ENCODE results near the gene CTU1.
"Not testable (repeated sequence)": the region's sequence is repeated elsewhere in the genome, so short reads cannot be mapped to it uniquely, and the experiment has no call there.

Gene CTU1

GRCh38 chr19:51108066-51108804 is at the start of gene CTU1:
Gene CTU1, minus strand, starts transcription at chr19:51108409. Its CDS starts 3,840 bp downstream, at chr19:51104569.
- DNase-seq (ENCODE audit: low read depth in 2 of 2), result peak; percentile 98

GRCh38 chr19:51157265-51157664 is 49.1 kb upstream of the CTU1 start:
- DNase-seq (ENCODE audit: low read depth in 2 of 2), result no peak

GRCh38 chr19:51156710-51157109 is 48.5 kb upstream of the CTU1 start:
- no peak for DNase-seq (ENCODE audit: low read depth in 2 of 2)

- DNase-seq (ENCODE audit: low read depth in 2 of 2), result no peak
Observed at GRCh38 chr19:51150627-51151026, 42.4 kb upstream of the CTU1 start.

GRCh38 chr19:51148580-51148979 is 40.4 kb upstream of the CTU1 start:
- DNase-seq (ENCODE audit: low read depth in 2 of 2), result no peak

GRCh38 chr19:51147663-51148062 is 39.5 kb upstream of the CTU1 start:
- no peak for DNase-seq (ENCODE audit: low read depth in 2 of 2)

- DNase-seq (ENCODE audit: low read depth in 2 of 2), result no peak
Observed at GRCh38 chr19:51146751-51147150, 38.5 kb upstream of the CTU1 start.

GRCh38 chr19:51145916-51146493 is 37.8 kb upstream of the CTU1 start:
- DNase-seq (ENCODE audit: low read depth in 2 of 2), result no peak

GRCh38 chr19:51144482-51145045 is 36.4 kb upstream of the CTU1 start:
- no peak for DNase-seq (ENCODE audit: low read depth in 2 of 2)

- no peak for DNase-seq (ENCODE audit: low read depth in 2 of 2)
Observed at GRCh38 chr19:51143486-51143885, 35.3 kb upstream of the CTU1 start.

GRCh38 chr19:51142809-51143475 is 34.7 kb upstream of the CTU1 start:
- not testable (repeated sequence) for DNase-seq (ENCODE audit: low read depth in 2 of 2)

- no peak for DNase-seq (ENCODE audit: low read depth in 2 of 2)
Observed at GRCh38 chr19:51142119-51142518, 33.9 kb upstream of the CTU1 start, which contains the start of gene SIGLEC7. Gene SIGLEC7, plus strand, starts transcription at chr19:51142301. Its CDS starts 69 bp downstream, at chr19:51142370.

GRCh38 chr19:51141181-51141580 is 33.0 kb upstream of the CTU1 start:
- no peak for DNase-seq (ENCODE audit: low read depth in 2 of 2)

- DNase-seq (ENCODE audit: low read depth in 2 of 2), result no peak
Observed at GRCh38 chr19:51140441-51140840, 32.2 kb upstream of the CTU1 start.

GRCh38 chr19:51139299-51140014 is 31.2 kb upstream of the CTU1 start:
- DNase-seq (ENCODE audit: low read depth in 2 of 2), result no peak

- no peak for DNase-seq (ENCODE audit: low read depth in 2 of 2)
Observed at GRCh38 chr19:51138549-51138979, 30.4 kb upstream of the CTU1 start.

GRCh38 chr19:51137792-51138425 is 29.7 kb upstream of the CTU1 start:
- no peak for DNase-seq (ENCODE audit: low read depth in 2 of 2)

GRCh38 chr19:51136851-51137551 is 28.8 kb upstream of the CTU1 start:
- DNase-seq (ENCODE audit: low read depth in 2 of 2), result no peak

- DNase-seq (ENCODE audit: low read depth in 2 of 2), result no peak
Observed at GRCh38 chr19:51135986-51136762, 28.0 kb upstream of the CTU1 start.

GRCh38 chr19:51135004-51135403 is 26.8 kb upstream of the CTU1 start:
- DNase-seq (ENCODE audit: low read depth in 2 of 2), result no peak
